ENCODE measurements around the gene RTN4RL1.

RTN4RL1 gene

DNA sequence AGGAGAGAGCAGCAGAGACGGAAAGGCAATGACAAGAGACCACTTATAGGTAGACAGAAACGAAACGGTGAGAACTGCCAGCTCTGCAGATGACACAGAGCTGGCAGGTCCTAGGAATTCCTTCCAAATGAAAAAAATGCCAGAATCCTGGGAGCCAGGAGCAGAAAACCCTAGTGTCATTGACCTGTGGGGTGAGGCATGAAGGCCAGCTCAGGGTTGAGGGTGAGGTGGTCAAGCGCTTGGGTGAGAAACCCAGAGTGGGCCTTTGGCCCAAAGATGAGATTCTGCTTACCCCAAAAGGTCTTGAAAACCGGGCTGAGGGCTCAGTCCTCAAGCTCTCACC lies 39.0 kb upstream of the RTN4RL1 start:
- Histone ChIP-seq H3K4me3 (ENCODE audit: low read length) (no peak overlapping the region), H3K9me2 (replicated peaks; ENCODE audit: control insufficient read depth, low read length) (no peaks in the 10 kb centered on the region), H3K27ac (ENCODE audit: low read depth, low read length) (no peak overlapping the region), H3K4me1 (ENCODE audit: control insufficient read depth, low read length) (peaks cover 14% of the 10 kb centered on the region), H3F3A (ENCODE audit: control insufficient read depth, insufficient read depth) (no peaks in the 10 kb centered on the region), H3K9me3 (ENCODE audit: control insufficient read depth, insufficient read depth, low read length) (no peaks in the 10 kb centered on the region), H3K36me3 (ENCODE audit: control insufficient read depth, low read length) (peaks cover 13% of the 10 kb centered on the region), H4K20me1 (ENCODE audit: control insufficient read depth, insufficient read depth, low read depth, low read length) (peaks cover 2% of the 10 kb centered on the region), H3K4me2 (ENCODE audit: low read length) (no peak overlapping the region), H3K79me2 (ENCODE audit: control insufficient read depth, low read length) (no peaks in the 10 kb centered on the region), H3K27me3 (ENCODE audit: control insufficient read depth, low read length) (peaks cover 7% of the 10 kb centered on the region)
- no peak for TF ChIP-seq EZH2phosphoT487 (IDR thresholded peaks at IDR 0.05; ENCODE audit: borderline replicate concordance, low read length)
- TF ChIP-seq, protein P1, sequence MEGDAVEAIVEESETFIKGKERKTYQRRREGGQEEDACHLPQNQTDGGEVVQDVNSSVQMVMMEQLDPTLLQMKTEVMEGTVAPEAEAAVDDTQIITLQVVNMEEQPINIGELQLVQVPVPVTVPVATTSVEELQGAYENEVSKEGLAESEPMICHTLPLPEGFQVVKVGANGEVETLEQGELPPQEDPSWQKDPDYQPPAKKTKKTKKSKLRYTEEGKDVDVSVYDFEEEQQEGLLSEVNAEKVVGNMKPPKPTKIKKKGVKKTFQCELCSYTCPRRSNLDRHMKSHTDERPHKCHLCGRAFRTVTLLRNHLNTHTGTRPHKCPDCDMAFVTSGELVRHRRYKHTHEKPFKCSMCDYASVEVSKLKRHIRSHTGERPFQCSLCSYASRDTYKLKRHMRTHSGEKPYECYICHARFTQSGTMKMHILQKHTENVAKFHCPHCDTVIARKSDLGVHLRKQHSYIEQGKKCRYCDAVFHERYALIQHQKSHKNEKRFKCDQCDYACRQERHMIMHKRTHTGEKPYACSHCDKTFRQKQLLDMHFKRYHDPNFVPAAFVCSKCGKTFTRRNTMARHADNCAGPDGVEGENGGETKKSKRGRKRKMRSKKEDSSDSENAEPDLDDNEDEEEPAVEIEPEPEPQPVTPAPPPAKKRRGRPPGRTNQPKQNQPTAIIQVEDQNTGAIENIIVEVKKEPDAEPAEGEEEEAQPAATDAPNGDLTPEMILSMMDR (IDR thresholded peaks at IDR 0.05; ENCODE audit: low read depth, low read length, poor library complexity, severe bottlenecking), result no peak

DNA sequence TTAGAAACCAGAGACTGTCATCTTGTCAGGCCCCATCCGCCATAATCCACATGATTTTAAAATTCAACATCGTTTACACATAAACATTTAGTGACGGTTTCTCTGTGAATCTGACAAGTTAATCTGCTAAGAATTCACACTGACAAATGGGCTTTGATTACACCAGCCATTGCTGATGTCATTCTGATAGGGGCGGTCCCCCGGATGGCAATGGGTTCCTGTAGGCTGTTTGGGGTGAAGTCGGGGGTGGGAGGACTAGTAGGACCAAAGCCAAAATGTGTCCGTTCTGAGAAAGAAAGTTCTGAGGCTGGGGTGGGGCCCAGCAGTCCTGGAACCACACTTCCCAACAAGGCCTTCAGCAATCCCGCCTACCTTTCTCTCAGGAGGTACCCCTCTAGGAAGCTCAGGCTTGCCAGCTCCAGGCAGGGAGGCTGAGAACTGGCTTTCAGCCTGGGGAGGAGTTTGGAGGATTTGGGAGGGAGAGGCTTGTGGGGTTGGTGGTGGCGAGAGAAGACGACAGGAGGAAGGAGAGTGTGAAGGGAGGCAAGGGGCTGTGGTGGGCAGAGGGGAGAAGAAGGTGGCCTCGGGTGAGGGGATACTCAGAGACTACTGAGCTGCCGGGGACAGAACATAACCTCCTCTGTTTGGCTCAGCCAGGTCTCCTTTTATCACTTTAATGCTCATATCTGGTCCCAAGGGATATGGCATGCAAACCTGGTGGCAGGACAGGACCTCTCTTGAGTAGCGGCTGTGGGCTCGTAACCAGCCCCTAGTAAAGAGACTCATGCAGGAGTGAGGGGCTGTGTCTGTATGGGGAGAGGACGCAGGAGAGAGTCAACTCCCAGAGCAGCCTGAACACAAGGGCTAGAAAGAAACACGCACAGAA lies 38.4 kb upstream of the RTN4RL1 start:
- TF ChIP-seq, protein P1 (IDR thresholded peaks at IDR 0.05; ENCODE audit: low read depth, low read length, poor library complexity, severe bottlenecking), result no peak
- TF ChIP-seq EZH2phosphoT487 (IDR thresholded peaks at IDR 0.05; ENCODE audit: borderline replicate concordance, low read length), result no peak
- no peaks in the 10 kb centered on the region for H3K79me2 ChIP-seq (ENCODE audit: control insufficient read depth, low read length)
- H3K4me2 ChIP-seq (ENCODE audit: low read length), result no peak overlapping the region
- no peak overlapping the region for H3K27ac ChIP-seq (ENCODE audit: low read depth, low read length)
- H3K4me1 ChIP-seq (ENCODE audit: control insufficient read depth, low read length), result peaks cover 17% of the 10 kb centered on the region
- H3K27me3 ChIP-seq (ENCODE audit: control insufficient read depth, low read length), result peaks cover 13% of the 10 kb centered on the region
- H3K4me3 ChIP-seq (ENCODE audit: low read length), result no peak overlapping the region
- peaks cover 10% of the 10 kb centered on the region for H3K36me3 ChIP-seq (ENCODE audit: control insufficient read depth, low read length)
- H3K9me3 ChIP-seq (ENCODE audit: control insufficient read depth, insufficient read depth, low read length), result no peaks in the 10 kb centered on the region
- H4K20me1 ChIP-seq (ENCODE audit: control insufficient read depth, insufficient read depth, low read depth, low read length), result peaks cover 2% of the 10 kb centered on the region
- H3K9me2 ChIP-seq (replicated peaks; ENCODE audit: control insufficient read depth, low read length), result no peaks in the 10 kb centered on the region
- H3F3A ChIP-seq (ENCODE audit: control insufficient read depth, insufficient read depth), result no peaks in the 10 kb centered on the region

DNA sequence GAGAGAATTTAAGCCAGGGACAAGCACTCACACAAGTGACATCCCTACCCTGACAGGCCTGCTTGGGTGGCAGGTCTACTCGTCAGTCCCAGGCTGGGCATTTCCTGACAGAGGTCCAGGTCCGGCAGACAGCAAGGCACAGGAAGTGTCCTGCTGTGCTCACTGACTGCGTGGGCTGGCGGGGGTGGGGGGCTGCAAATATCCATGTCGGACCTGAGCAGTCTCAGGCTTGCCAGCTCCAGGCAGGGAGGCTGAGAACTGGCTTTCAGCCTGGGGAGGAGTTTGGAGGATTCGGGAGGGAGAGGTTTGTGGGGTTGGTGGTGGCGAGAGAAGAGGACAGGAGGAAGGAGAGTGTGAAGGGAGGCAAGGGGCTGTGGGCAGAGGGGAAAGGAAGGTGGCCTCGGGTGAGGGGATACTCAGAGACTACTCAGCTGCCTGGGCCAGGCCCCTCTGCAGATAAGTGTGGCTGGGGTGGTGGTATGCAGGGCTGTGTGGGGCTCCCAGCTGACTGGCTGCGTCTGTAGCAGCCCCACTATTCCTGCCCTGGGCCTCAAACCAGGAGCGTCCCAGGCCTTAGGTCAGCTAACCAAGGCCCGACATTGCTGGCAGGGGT lies 37.5 kb upstream of the RTN4RL1 start:
- H3K4me1 ChIP-seq (ENCODE audit: control insufficient read depth, low read length), result peaks cover 20% of the 10 kb centered on the region
- peaks cover 2% of the 10 kb centered on the region for H4K20me1 ChIP-seq (ENCODE audit: control insufficient read depth, insufficient read depth, low read depth, low read length)
- H3K4me3 ChIP-seq (ENCODE audit: low read length), result no peak overlapping the region
- no peaks in the 10 kb centered on the region for H3K9me2 ChIP-seq (replicated peaks; ENCODE audit: control insufficient read depth, low read length)
- H3K36me3 ChIP-seq (ENCODE audit: control insufficient read depth, low read length), result peaks cover 8% of the 10 kb centered on the region
- peaks cover 21% of the 10 kb centered on the region for H3K27me3 ChIP-seq (ENCODE audit: control insufficient read depth, low read length)
- H3F3A ChIP-seq (ENCODE audit: control insufficient read depth, insufficient read depth), result no peaks in the 10 kb centered on the region
- no peak overlapping the region for H3K27ac ChIP-seq (ENCODE audit: low read depth, low read length)
- no peaks in the 10 kb centered on the region for H3K79me2 ChIP-seq (ENCODE audit: control insufficient read depth, low read length)
- H3K4me2 ChIP-seq (ENCODE audit: low read length), result no peak overlapping the region
- no peaks in the 10 kb centered on the region for H3K9me3 ChIP-seq (ENCODE audit: control insufficient read depth, insufficient read depth, low read length)
- TF ChIP-seq EZH2phosphoT487 (IDR thresholded peaks at IDR 0.05; ENCODE audit: borderline replicate concordance, low read length), result no peak
- TF ChIP-seq, protein P1 (IDR thresholded peaks at IDR 0.05; ENCODE audit: low read depth, low read length, poor library complexity, severe bottlenecking), result no peak
